Measurements from ENCODE around the gene HERPUD1. TPM values are rescaled to one million over a fixed set of nuclear protein-coding genes. Genes with fewer than 3 reads are reported as not detected.
"Not testable (repeated sequence)": the region's sequence is repeated elsewhere in the genome, so short reads cannot be mapped to it uniquely, and the experiment has no call there.

HERPUD1 gene
- polyA plus RNA-seq (2011; rRNA removed) (207 and 215 TPM in 2 replicates), polyA minus RNA-seq (2011; rRNA and poly(A)+ RNA removed) (243 and 282 TPM in 2 replicates)

- H3K9me3 ChIP-seq (ENCODE audit: control insufficient read depth, insufficient read depth, low read length): peaks cover 8% of the 10 kb centered on the region; the same call in 1 of the 2 replicates
- no peaks in the 10 kb centered on the region for H3K27me3 ChIP-seq (ENCODE audit: control insufficient read depth, insufficient read depth, low read length)
- peak within 1 kb of the TSS; percentile 81 for H3K27ac ChIP-seq (ENCODE audit: low read depth, low read length)
- POLR2A ChIA-PET: interaction anchor here (0.6 to 3.3 kb wide), 22 partner anchors 12 to 254 kb away, joined by 3 to 25 read pairs (median 4); partner anchors contain the start of genes CETP, NLRC5, PSME3IP1 and RSPRY1
- TF ChIP-seq CTCF (IDR thresholded peaks at IDR 0.05; ENCODE audit: low read depth, low read length): no peak; the same call in 1 of the 2 replicates
- DNase-seq (ENCODE audit: low read depth, low spot score): peak; percentile 97
- peak within 1 kb of the TSS; percentile 98 for H3K4me3 ChIP-seq (ENCODE audit: low read depth, low read length)
- CTCF ChIA-PET: interaction anchor here (1.4 kb wide), 1 partner anchor 139 kb away, joined by 3 read pairs; no protein-coding TSS in a partner anchor
Measured at GRCh38 chr16:56931892-56932720, at the start of gene HERPUD1. TSS of gene HERPUD1 (plus strand) at chr16:56932142. CDS start at chr16:56932245, 103 bp downstream.

GRCh38 chr16:56883586-56883985 is 48.4 kb upstream of the HERPUD1 start:
- POLR2A ChIA-PET: interaction anchor here (1.9 kb wide), 1 partner anchor 48 kb away, joined by 7 read pairs; the partner anchor contains the start of gene HERPUD1
- DNase-seq (ENCODE audit: low read depth, low spot score): no peak
- no peak for TF ChIP-seq CTCF (IDR thresholded peaks at IDR 0.05; ENCODE audit: low read depth, low read length)
- Histone ChIP-seq H3K4me3 (ENCODE audit: low read depth, low read length) (no peak overlapping the region), H3K27ac (ENCODE audit: low read depth, low read length) (no peak overlapping the region), H3K27me3 (ENCODE audit: control insufficient read depth, insufficient read depth, low read length) (peaks cover 2% of the 10 kb centered on the region), H3K9me3 (ENCODE audit: control insufficient read depth, insufficient read depth, low read length) (no peaks in the 10 kb centered on the region)
- CTCF ChIA-PET: interaction anchor here (0.7 kb wide), 1 partner anchor 145 kb away, joined by 3 read pairs; no protein-coding TSS in a partner anchor

- POLR2A ChIA-PET: no interaction called here
- Histone ChIP-seq H3K27me3 (ENCODE audit: control insufficient read depth, insufficient read depth, low read length) (no peaks in the 10 kb centered on the region), H3K27ac (ENCODE audit: low read depth, low read length) (no peak overlapping the region), H3K4me3 (ENCODE audit: low read depth, low read length) (no peak overlapping the region), H3K9me3 (ENCODE audit: control insufficient read depth, insufficient read depth, low read length) (no peaks in the 10 kb centered on the region)
- TF ChIP-seq CTCF (IDR thresholded peaks at IDR 0.05; ENCODE audit: low read depth, low read length): no peak
- CTCF ChIA-PET: no interaction called here
- no peak for DNase-seq (ENCODE audit: low read depth, low spot score)
Measured at GRCh38 chr16:56884026-56884582, 47.8 kb upstream of the HERPUD1 start.

GRCh38 chr16:56884929-56885328 is 47.0 kb upstream of the HERPUD1 start:
- CTCF ChIA-PET; H3K9me3 ChIP-seq (ENCODE audit: control insufficient read depth, insufficient read depth, low read length); H3K27ac ChIP-seq (ENCODE audit: low read depth, low read length); POLR2A ChIA-PET; H3K4me3 ChIP-seq (ENCODE audit: low read depth, low read length); H3K27me3 ChIP-seq (ENCODE audit: control insufficient read depth, insufficient read depth, low read length); DNase-seq (ENCODE audit: low read depth, low spot score): not testable (repeated sequence)

GRCh38 chr16:56885446-56886162 is 46.3 kb upstream of the HERPUD1 start:
- CTCF ChIA-PET: no interaction called here
- Histone ChIP-seq H3K9me3 (ENCODE audit: control insufficient read depth, insufficient read depth, low read length) (no peaks in the 10 kb centered on the region), H3K27me3 (ENCODE audit: control insufficient read depth, insufficient read depth, low read length) (no peaks in the 10 kb centered on the region), H3K27ac (ENCODE audit: low read depth, low read length) (no peak overlapping the region), H3K4me3 (ENCODE audit: low read depth, low read length) (no peak overlapping the region)
- POLR2A ChIA-PET: no interaction called here
- DNase-seq (ENCODE audit: low read depth, low spot score): no peak
- no peak for TF ChIP-seq CTCF (IDR thresholded peaks at IDR 0.05; ENCODE audit: low read depth, low read length)
